Smooth muscle cell of the coronary artery (primary cell): ENCODE results near the gene LOX. TPM values are rescaled to one million over a fixed set of nuclear protein-coding genes. Genes with fewer than 3 reads are reported as not detected.

Experiments
- total RNA-seq: library from RNA; depleted of rRNA; stranded (reverse); fragments of >200 nt; gene quantifications from 2 replicates; pipeline ENCODE4 v1.2.3, GENCODE V29; 2014; ENCODE audit warnings: low replicate concordance

Gene LOX, protein sequence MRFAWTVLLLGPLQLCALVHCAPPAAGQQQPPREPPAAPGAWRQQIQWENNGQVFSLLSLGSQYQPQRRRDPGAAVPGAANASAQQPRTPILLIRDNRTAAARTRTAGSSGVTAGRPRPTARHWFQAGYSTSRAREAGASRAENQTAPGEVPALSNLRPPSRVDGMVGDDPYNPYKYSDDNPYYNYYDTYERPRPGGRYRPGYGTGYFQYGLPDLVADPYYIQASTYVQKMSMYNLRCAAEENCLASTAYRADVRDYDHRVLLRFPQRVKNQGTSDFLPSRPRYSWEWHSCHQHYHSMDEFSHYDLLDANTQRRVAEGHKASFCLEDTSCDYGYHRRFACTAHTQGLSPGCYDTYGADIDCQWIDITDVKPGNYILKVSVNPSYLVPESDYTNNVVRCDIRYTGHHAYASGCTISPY
- 77.0 and 89.1 TPM in 2 replicates for total RNA-seq

DNA sequence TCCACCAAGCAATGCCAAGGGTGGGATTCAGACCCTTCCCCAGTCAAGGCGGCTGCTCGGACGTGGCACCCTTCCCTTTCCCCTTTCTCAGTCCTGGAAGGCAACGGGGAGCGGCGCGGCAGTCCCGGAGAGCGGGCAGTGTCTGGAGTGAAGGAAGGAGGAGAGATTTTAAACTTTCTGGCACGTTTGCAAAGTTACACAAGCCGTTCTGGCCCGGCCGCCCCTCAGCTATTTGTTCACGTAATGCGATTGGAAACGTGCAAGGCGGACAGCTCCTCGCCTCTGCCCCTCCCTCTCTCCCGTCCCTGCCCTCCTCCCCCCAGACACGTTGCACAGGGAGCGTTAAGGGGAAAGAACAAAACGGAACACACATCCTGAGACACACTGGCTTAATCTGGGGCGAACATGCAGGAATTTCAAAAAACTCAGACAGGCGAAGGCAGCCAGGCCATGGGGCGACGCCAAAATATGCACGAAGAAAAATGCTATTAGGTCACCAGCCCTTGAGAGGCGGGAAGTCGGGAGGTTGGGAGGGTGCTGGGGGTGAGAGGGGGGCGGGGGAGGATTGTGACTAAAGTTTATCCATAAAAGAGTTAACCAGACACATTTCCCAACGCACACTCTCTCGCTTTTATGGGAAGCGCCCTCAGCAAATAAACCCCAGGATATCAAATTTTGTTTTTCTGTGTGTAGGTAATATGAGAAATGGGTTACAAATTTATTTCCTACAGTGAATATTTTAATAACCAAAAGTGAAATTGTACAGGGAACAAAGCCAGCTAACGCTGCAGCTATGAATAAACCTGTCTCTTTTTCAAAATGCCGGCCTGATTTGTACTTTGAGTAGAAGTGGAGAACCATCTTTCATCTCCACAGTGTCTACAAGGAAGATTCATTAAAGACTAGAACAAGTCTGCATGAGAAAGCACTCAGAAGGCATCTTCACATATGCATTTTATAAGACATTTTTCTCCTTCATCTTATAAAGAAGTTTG lies at the start of gene LOX:
Gene LOX (minus strand): TSS at position 144 of the 995 bp plus-strand sequence. CDS start 274 bp downstream, outside the sequence.

Other genes starting within 250 kb of the LOX start
- not detected in 2 replicates for gene FTMT, start 226.4 kb downstream of the LOX start, total RNA-seq
- gene SRFBP1, start 116.3 kb downstream of the LOX start, total RNA-seq: 4.1 and 10.4 TPM in 2 replicates
- 0.23 TPM in 2 replicates for gene ZNF474, start 51.3 kb upstream of the LOX start, total RNA-seq
- gene SNCAIP, start 234.0 kb upstream of the LOX start, total RNA-seq: 0.23 TPM in 1 of 2 replicates, not detected in the other